Measurements from ENCODE around the gene WDFY1.
A peak's percentile ranks its signal among the peaks of the same experiment; 100 is the strongest.
"Not testable (repeated sequence)": the region's sequence is repeated elsewhere in the genome, so short reads cannot be mapped to it uniquely, and the experiment has no call there.

WDFY1 gene

GRCh38 chr2:223884399-223884798 is 60.7 kb downstream of the WDFY1 start:
- DNase-seq (ENCODE audit: insufficient read length, low spot score) (no peak), FAIRE-seq (no peak)
- TF ChIP-seq POLR2A (IDR thresholded peaks at IDR 0.05; ENCODE audit: low read depth, low read length) = no peak

- no peak for TF ChIP-seq POLR2A (IDR thresholded peaks at IDR 0.05; ENCODE audit: low read depth, low read length)
- DNase-seq (ENCODE audit: insufficient read length, low spot score) (no peak), FAIRE-seq (no peak)
Observed at GRCh38 chr2:223882715-223883114, 62.4 kb downstream of the WDFY1 start.

GRCh38 chr2:223880796-223881195 is 64.3 kb downstream of the WDFY1 start:
- TF ChIP-seq POLR2A (IDR thresholded peaks at IDR 0.05; ENCODE audit: low read depth, low read length) = no peak
- no peak for FAIRE-seq
- no peak for DNase-seq (ENCODE audit: insufficient read length, low spot score)

GRCh38 chr2:223877721-223878410 is 67.3 kb downstream of the WDFY1 start:
- no peak for TF ChIP-seq POLR2A (IDR thresholded peaks at IDR 0.05; ENCODE audit: low read depth, low read length)
- FAIRE-seq = no peak
- no peak for DNase-seq (ENCODE audit: insufficient read length, low spot score)

GRCh38 chr2:223873672-223874071 is 71.5 kb downstream of the WDFY1 start:
- TF ChIP-seq POLR2A (IDR thresholded peaks at IDR 0.05; ENCODE audit: low read depth, low read length) = no peak
- DNase-seq (ENCODE audit: insufficient read length, low spot score) (no peak), FAIRE-seq (no peak)

- not testable (repeated sequence) for DNase-seq (ENCODE audit: insufficient read length, low spot score); FAIRE-seq
Observed at GRCh38 chr2:223872772-223873171, 72.4 kb downstream of the WDFY1 start.

GRCh38 chr2:223871661-223872060 is 73.5 kb downstream of the WDFY1 start:
- DNase-seq (ENCODE audit: insufficient read length, low spot score); FAIRE-seq: not testable (repeated sequence)

GRCh38 chr2:223870840-223871611 is 74.1 kb downstream of the WDFY1 start:
- no peak for TF ChIP-seq POLR2A (IDR thresholded peaks at IDR 0.05; ENCODE audit: low read depth, low read length)
- FAIRE-seq = no peak
- no peak for DNase-seq (ENCODE audit: insufficient read length, low spot score)

- no peak for DNase-seq (ENCODE audit: insufficient read length, low spot score)
- no peak for FAIRE-seq
- TF ChIP-seq POLR2A (IDR thresholded peaks at IDR 0.05; ENCODE audit: low read depth, low read length) = no peak
Observed at GRCh38 chr2:223868005-223868404, 77.1 kb downstream of the WDFY1 start.

GRCh38 chr2:223865907-223866508 is 79.1 kb downstream of the WDFY1 start:
- TF ChIP-seq POLR2A (IDR thresholded peaks at IDR 0.05; ENCODE audit: low read depth, low read length) = no peak
- no peak for FAIRE-seq
- no peak for DNase-seq (ENCODE audit: insufficient read length, low spot score)

GRCh38 chr2:223865124-223865523 is 80.0 kb downstream of the WDFY1 start:
- DNase-seq (ENCODE audit: insufficient read length, low spot score) (no peak), FAIRE-seq (no peak)
- no peak for TF ChIP-seq POLR2A (IDR thresholded peaks at IDR 0.05; ENCODE audit: low read depth, low read length)

GRCh38 chr2:223863491-223863890 is 81.6 kb downstream of the WDFY1 start:
- TF ChIP-seq POLR2A (IDR thresholded peaks at IDR 0.05; ENCODE audit: low read depth, low read length) = no peak
- FAIRE-seq = no peak
- DNase-seq (ENCODE audit: insufficient read length, low spot score) = no peak

- peak; percentile 46 for DNase-seq (ENCODE audit: insufficient read length, low spot score)
- TF ChIP-seq POLR2A (IDR thresholded peaks at IDR 0.05; ENCODE audit: low read depth, low read length) = no peak
- peak; percentile 91 for FAIRE-seq
Observed at GRCh38 chr2:223860809-223861738, 84.1 kb downstream of the WDFY1 start.

- no peak for FAIRE-seq
- TF ChIP-seq POLR2A (IDR thresholded peaks at IDR 0.05; ENCODE audit: low read depth, low read length) = no peak
- DNase-seq (ENCODE audit: insufficient read length, low spot score) = no peak
Observed at GRCh38 chr2:223859070-223859469, 86.1 kb downstream of the WDFY1 start.
